Left hindlimb (tissue), 1 donor: ENCODE results near the gene RNF5.
"Not testable (repeated sequence)": the region's sequence is repeated elsewhere in the genome, so short reads cannot be mapped to it uniquely, and the experiment has no call there.

Source experiments
- DNase-seq: peaks from one replicate; pipeline ENCODE4 v3.0.0-alpha.2; 2018

RNF5 gene

GRCh38 chr6:32177788-32178546 lies at the start of gene RNF5:
Gene RNF5 (plus strand): TSS chr6:32178405. CDS start chr6:32178512, 107 bp downstream.
- DNase-seq: peak; percentile 99

GRCh38 chr6:32128751-32129296 lies 49.4 kb upstream of the RNF5 start:
- peak; percentile 39 for DNase-seq

- no peak for DNase-seq
Observed at GRCh38 chr6:32129297-32130088, 48.7 kb upstream of the RNF5 start.

- DNase-seq: no peak
Observed at GRCh38 chr6:32131439-32131948, 46.7 kb upstream of the RNF5 start.

- no peak for DNase-seq
Observed at GRCh38 chr6:32132110-32132509, 46.1 kb upstream of the RNF5 start.

GRCh38 chr6:32133786-32134185 lies 44.4 kb upstream of the RNF5 start:
- no peak for DNase-seq

GRCh38 chr6:32137454-32137853 lies 40.8 kb upstream of the RNF5 start:
- DNase-seq: no peak

GRCh38 chr6:32139590-32139989 lies 38.6 kb upstream of the RNF5 start:
- DNase-seq: no peak

GRCh38 chr6:32140420-32141046 lies 37.7 kb upstream of the RNF5 start:
- no peak for DNase-seq

GRCh38 chr6:32144238-32144637 lies 34.0 kb upstream of the RNF5 start:
- DNase-seq: not testable (repeated sequence)

GRCh38 chr6:32146287-32146686 lies 31.9 kb upstream of the RNF5 start:
- no peak for DNase-seq

GRCh38 chr6:32146687-32147086 lies 31.5 kb upstream of the RNF5 start:
- DNase-seq: no peak

GRCh38 chr6:32147401-32148132 lies 30.6 kb upstream of the RNF5 start:
- DNase-seq: no peak

GRCh38 chr6:32148289-32149091 lies 29.7 kb upstream of the RNF5 start:
- DNase-seq: peak; percentile 83

GRCh38 chr6:32149092-32149755 lies 29.0 kb upstream of the RNF5 start:
- DNase-seq: no peak

GRCh38 chr6:32149932-32150870 lies 28.0 kb upstream of the RNF5 start:
- no peak for DNase-seq

GRCh38 chr6:32151181-32151862 lies 26.9 kb upstream of the RNF5 start:
- DNase-seq: no peak

- no peak for DNase-seq
Observed at GRCh38 chr6:32151863-32152768, 26.1 kb upstream of the RNF5 start, which contains the start of gene PRRT1. Gene PRRT1 (minus strand): TSS chr6:32151939. CDS start chr6:32151827, 112 bp downstream.
